ENCODE data around the gene CD320. TPM values are rescaled to one million over a fixed set of nuclear protein-coding genes. Genes with fewer than 3 reads are reported as not detected.

The CD320 gene
- total and polyA plus RNA-seq, 10 of the 15 experiments (the other 5 are each of a cell fraction or from before 2014, with no cell fraction given): 1.1 to 134 (median 46.5) TPM

DNA sequence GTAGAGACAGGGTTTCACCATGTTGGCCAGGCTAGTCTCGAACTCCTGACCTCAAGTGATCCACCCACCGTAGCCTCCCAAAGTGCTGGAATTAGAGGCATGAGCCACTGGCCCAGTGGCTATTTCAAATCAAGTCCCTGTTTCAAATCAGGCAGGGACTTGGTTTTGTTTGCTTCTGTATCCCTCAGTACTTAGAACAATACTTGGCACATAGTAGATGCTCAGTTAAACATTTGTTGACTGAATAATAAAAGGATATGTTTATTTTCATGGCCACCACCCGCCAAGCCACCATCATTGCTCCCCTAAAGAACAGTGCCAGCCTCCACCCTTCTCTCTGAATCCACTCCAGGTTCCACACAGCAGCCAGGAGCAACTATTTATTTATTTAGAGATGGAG lies 17.3 kb upstream of the CD320 start:
- peaks cover 27% of the 10 kb centered on the region for H3K79me2 ChIP-seq (ENCODE audit: control insufficient read depth, insufficient read depth, low read length)
- BruUV-seq (replicated peaks): no TSS peak
- no peaks in the 10 kb centered on the region for H3K27me3 ChIP-seq (replicated peaks in 1 of 2; ENCODE audit: control insufficient read depth in 2 of 2, insufficient read depth in 2 of 2, low read length in 1 of 2)
- no peak overlapping the region for H3K9ac ChIP-seq (ENCODE audit: control insufficient read depth, insufficient read depth, low read length)
- ChIA-PET POLR2A (interaction anchor here (0.6 kb wide), 2 partner anchors 107 to 927 kb away, joined by 4 to 7 read pairs; no protein-coding TSS in a partner anchor), SMC1A (ENCODE audit: uncharacterized antibody, unreplicated experiment) (interaction anchor here (0.6 kb wide), 1 partner anchor 56 kb away, joined by 3 read pairs; no protein-coding TSS in a partner anchor), CTCF (interaction anchor here (0.6 to 1.6 kb wide), 3 partner anchors 32 to 491 kb away, joined by 3 to 5 read pairs (median 4); partner anchors contain the start of gene MYO1F), RAD21 (ENCODE audit: unreplicated experiment) (interaction anchor here (0.7 kb wide), 1 partner anchor 65 kb away, joined by 3 read pairs; no protein-coding TSS in a partner anchor)
- no peaks in the 10 kb centered on the region for H3K9me3 ChIP-seq (replicated peaks; ENCODE audit: control insufficient read depth, insufficient read depth, low read length)
- peaks cover 5 to 10% of the 10 kb centered on the region in 2 experiments for H3K36me3 ChIP-seq (ENCODE audit: control insufficient read depth in 2 of 2, insufficient read depth in 2 of 2, low read length in 1 of 2)
- intact Hi-C loops (cut with micrococcal nuclease; ENCODE audit: unreplicated experiment) (no loop called here), in situ Hi-C loops (cut with MboI) (no loop called here)
- H3K4me3 ChIP-seq: no peak overlapping the region
- H3K4me2 ChIP-seq (ENCODE audit: control insufficient read depth, insufficient read depth): no peak overlapping the region
- 39% methylated on average over 3 of the region's 3 CpGs for WGBS (ENCODE audit: insufficient coverage, insufficient replicate concordance, low lambda C conversion rate, missing lambda C conversion rate)
- no peak for FAIRE-seq
- no peak overlapping the region for H3K27ac ChIP-seq (ENCODE audit: control insufficient read depth, insufficient read depth)
- H2AFZ ChIP-seq (ENCODE audit: control insufficient read depth, low read depth, low read length): no peak overlapping the region
- ATAC-seq: no peak
- peaks cover 21% of the 10 kb centered on the region for H3K4me1 ChIP-seq (ENCODE audit: control insufficient read depth, insufficient read depth, low read length)
- H4K20me1 ChIP-seq (ENCODE audit: control insufficient read depth, insufficient read depth): no peaks in the 10 kb centered on the region
- no peak for DNase-seq (ENCODE audit: low read depth, low spot score)
- TF ChIP-seq POU2F2 (IDR thresholded peaks at IDR 0.05; ENCODE audit: borderline replicate concordance, low read depth, low read length) (no peak), ZNF207 (IDR thresholded peaks at IDR 0.05; ENCODE audit: borderline replicate concordance) (no peak), PML (IDR thresholded peaks at IDR 0.05; ENCODE audit: low read length) (no peak), FOXK2 (IDR thresholded peaks at IDR 0.05) (no peak), RCOR1 (conservative IDR thresholded peaks at IDR 0.05; ENCODE audit: low read depth, low read length) (no peak), ZZZ3 (IDR thresholded peaks at IDR 0.05; ENCODE audit: control insufficient read depth, insufficient read length, low read depth) (no peak), ZNF24 (IDR thresholded peaks at IDR 0.05) (no peak), JUNB (IDR thresholded peaks at IDR 0.05) (no peak), CBX3 (IDR thresholded peaks at IDR 0.05; ENCODE audit: borderline replicate concordance, low read depth) (no peak), SIX5 (IDR thresholded peaks at IDR 0.05; ENCODE audit: low read depth, low read length, severe bottlenecking) (no peak), CHD1 (IDR thresholded peaks at IDR 0.05; ENCODE audit: low read depth, low read length) (no peak)
- TF ChIP-seq, protein P1, sequence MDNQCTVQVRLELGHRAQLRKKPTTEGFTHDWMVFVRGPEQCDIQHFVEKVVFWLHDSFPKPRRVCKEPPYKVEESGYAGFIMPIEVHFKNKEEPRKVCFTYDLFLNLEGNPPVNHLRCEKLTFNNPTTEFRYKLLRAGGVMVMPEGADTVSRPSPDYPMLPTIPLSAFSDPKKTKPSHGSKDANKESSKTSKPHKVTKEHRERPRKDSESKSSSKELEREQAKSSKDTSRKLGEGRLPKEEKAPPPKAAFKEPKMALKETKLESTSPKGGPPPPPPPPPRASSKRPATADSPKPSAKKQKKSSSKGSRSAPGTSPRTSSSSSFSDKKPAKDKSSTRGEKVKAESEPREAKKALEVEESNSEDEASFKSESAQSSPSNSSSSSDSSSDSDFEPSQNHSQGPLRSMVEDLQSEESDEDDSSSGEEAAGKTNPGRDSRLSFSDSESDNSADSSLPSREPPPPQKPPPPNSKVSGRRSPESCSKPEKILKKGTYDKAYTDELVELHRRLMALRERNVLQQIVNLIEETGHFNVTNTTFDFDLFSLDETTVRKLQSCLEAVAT (IDR thresholded peaks at IDR 0.05): no peak
- TF ChIP-seq, protein P2, sequence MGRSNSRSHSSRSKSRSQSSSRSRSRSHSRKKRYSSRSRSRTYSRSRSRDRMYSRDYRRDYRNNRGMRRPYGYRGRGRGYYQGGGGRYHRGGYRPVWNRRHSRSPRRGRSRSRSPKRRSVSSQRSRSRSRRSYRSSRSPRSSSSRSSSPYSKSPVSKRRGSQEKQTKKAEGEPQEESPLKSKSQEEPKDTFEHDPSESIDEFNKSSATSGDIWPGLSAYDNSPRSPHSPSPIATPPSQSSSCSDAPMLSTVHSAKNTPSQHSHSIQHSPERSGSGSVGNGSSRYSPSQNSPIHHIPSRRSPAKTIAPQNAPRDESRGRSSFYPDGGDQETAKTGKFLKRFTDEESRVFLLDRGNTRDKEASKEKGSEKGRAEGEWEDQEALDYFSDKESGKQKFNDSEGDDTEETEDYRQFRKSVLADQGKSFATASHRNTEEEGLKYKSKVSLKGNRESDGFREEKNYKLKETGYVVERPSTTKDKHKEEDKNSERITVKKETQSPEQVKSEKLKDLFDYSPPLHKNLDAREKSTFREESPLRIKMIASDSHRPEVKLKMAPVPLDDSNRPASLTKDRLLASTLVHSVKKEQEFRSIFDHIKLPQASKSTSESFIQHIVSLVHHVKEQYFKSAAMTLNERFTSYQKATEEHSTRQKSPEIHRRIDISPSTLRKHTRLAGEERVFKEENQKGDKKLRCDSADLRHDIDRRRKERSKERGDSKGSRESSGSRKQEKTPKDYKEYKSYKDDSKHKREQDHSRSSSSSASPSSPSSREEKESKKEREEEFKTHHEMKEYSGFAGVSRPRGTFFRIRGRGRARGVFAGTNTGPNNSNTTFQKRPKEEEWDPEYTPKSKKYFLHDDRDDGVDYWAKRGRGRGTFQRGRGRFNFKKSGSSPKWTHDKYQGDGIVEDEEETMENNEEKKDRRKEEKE (IDR thresholded peaks at IDR 0.05): no peak
- TF ChIP-seq, protein P3, sequence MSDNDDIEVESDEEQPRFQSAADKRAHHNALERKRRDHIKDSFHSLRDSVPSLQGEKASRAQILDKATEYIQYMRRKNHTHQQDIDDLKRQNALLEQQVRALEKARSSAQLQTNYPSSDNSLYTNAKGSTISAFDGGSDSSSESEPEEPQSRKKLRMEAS (IDR thresholded peaks at IDR 0.05; ENCODE audit: low read depth, low read length): no peak
- TF ChIP-seq, protein P4, sequence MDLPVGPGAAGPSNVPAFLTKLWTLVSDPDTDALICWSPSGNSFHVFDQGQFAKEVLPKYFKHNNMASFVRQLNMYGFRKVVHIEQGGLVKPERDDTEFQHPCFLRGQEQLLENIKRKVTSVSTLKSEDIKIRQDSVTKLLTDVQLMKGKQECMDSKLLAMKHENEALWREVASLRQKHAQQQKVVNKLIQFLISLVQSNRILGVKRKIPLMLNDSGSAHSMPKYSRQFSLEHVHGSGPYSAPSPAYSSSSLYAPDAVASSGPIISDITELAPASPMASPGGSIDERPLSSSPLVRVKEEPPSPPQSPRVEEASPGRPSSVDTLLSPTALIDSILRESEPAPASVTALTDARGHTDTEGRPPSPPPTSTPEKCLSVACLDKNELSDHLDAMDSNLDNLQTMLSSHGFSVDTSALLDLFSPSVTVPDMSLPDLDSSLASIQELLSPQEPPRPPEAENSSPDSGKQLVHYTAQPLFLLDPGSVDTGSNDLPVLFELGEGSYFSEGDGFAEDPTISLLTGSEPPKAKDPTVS (IDR thresholded peaks at IDR 0.05; ENCODE audit: low read depth, low read length): no peak
- TF ChIP-seq, protein P5, sequence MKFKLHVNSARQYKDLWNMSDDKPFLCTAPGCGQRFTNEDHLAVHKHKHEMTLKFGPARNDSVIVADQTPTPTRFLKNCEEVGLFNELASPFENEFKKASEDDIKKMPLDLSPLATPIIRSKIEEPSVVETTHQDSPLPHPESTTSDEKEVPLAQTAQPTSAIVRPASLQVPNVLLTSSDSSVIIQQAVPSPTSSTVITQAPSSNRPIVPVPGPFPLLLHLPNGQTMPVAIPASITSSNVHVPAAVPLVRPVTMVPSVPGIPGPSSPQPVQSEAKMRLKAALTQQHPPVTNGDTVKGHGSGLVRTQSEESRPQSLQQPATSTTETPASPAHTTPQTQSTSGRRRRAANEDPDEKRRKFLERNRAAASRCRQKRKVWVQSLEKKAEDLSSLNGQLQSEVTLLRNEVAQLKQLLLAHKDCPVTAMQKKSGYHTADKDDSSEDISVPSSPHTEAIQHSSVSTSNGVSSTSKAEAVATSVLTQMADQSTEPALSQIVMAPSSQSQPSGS (IDR thresholded peaks at IDR 0.05; ENCODE audit: low read length): no peak
